Neural crest cell (in vitro differentiated cells): ENCODE data around the gene BTBD9. TPM values are rescaled to one million over a fixed set of nuclear protein-coding genes. Genes with fewer than 3 reads are reported as not detected.

Source experiments
- DNase-seq: peaks from one replicate; pipeline ENCODE4 v3.0.0; 2021; ENCODE audit warnings: low read depth, mixed read lengths, low spot score
- H3K27ac Mint-ChIP-seq: one replicate; pipeline ENCODE4 v1.8.0; 2021; ENCODE audit warnings: mild to moderate bottlenecking, mixed read lengths; ENCODE audit not compliant: unreplicated experiment
- H3K27me3 Mint-ChIP-seq: 2 replicates; pipeline ENCODE4 v1.8.0; 2021; ENCODE audit warnings: low read depth, mild to moderate bottlenecking, mixed read lengths
- H3K36me3 Mint-ChIP-seq: 2 replicates; pipeline ENCODE4 v1.8.0; 2021; ENCODE audit warnings: low read depth, mild to moderate bottlenecking, mixed read lengths
- H3K4me1 Mint-ChIP-seq: 2 replicates; pipeline ENCODE4 v1.8.0; 2021; ENCODE audit warnings: mixed read lengths
- H3K4me3 Mint-ChIP-seq: one replicate; pipeline ENCODE4 v1.8.0; 2021; ENCODE audit warnings: mild to moderate bottlenecking, mixed read lengths
- H3K9me3 Mint-ChIP-seq: 2 replicates; pipeline ENCODE4 v1.8.0; 2021; ENCODE audit warnings: mixed read lengths
- CTCF ChIP-seq: fragments of 200-600 bp; sonication (generic); conservative IDR thresholded peaks from 2 replicates; pipeline ENCODE4 v1.5.0; 2021; ENCODE audit warnings: antibody characterized with exemption, mild to moderate bottlenecking
- total RNA-seq: library from RNA; stranded (reverse); gene quantifications from 2 replicates; pipeline ENCODE4 v1.2.1, GENCODE V29; 2021

BTBD9 gene
- total RNA-seq, 1 donor from 2014 or later: 18.0 TPM

GRCh38 chr6:38170666-38171355 is 468.9 kb downstream of the BTBD9 start:
- Mint-ChIP-seq H3K4me1 (peaks cover 16% of the 10 kb centered on the region), H3K4me3 (peak overlapping the region; percentile 15), H3K27me3 (no peaks in the 10 kb centered on the region), H3K27ac (peak overlapping the region; percentile 81), H3K36me3 (peaks cover 2% of the 10 kb centered on the region), H3K9me3 (no peaks in the 10 kb centered on the region)
- TF ChIP-seq CTCF: no peak
- no peak for DNase-seq

- TF ChIP-seq CTCF: no peak
- no peaks in the 10 kb centered on the region for H3K27me3 Mint-ChIP-seq
- no peaks in the 10 kb centered on the region for H3K9me3 Mint-ChIP-seq
- H3K4me3 Mint-ChIP-seq: no peak overlapping the region
- peaks cover 20% of the 10 kb centered on the region for H3K4me1 Mint-ChIP-seq
- no peak for DNase-seq
- H3K36me3 Mint-ChIP-seq: peaks cover 2% of the 10 kb centered on the region
- H3K27ac Mint-ChIP-seq: peak overlapping the region; percentile 81
These were observed 469.7 kb downstream of the BTBD9 start for GRCh38 chr6:38169977-38170526.

- no peak overlapping the region for H3K27ac Mint-ChIP-seq
- H3K36me3 Mint-ChIP-seq: peaks cover 2% of the 10 kb centered on the region
- peak; percentile 38 for TF ChIP-seq CTCF
- H3K4me1 Mint-ChIP-seq: peaks cover 20% of the 10 kb centered on the region
- DNase-seq: no peak
- H3K9me3 Mint-ChIP-seq: no peaks in the 10 kb centered on the region
- no peaks in the 10 kb centered on the region for H3K27me3 Mint-ChIP-seq
- no peak overlapping the region for H3K4me3 Mint-ChIP-seq
These were observed 470.3 kb downstream of the BTBD9 start for GRCh38 chr6:38169221-38169976.

GRCh38 chr6:38168699-38169098 is 471.0 kb downstream of the BTBD9 start:
- no peak for TF ChIP-seq CTCF
- no peak overlapping the region for H3K4me3 Mint-ChIP-seq
- H3K9me3 Mint-ChIP-seq: no peaks in the 10 kb centered on the region
- no peak overlapping the region for H3K27ac Mint-ChIP-seq
- no peaks in the 10 kb centered on the region for H3K27me3 Mint-ChIP-seq
- no peaks in the 10 kb centered on the region for H3K36me3 Mint-ChIP-seq
- DNase-seq: no peak
- H3K4me1 Mint-ChIP-seq: peaks cover 20% of the 10 kb centered on the region

- H3K4me1 Mint-ChIP-seq: peaks cover 20% of the 10 kb centered on the region
- no peak for TF ChIP-seq CTCF
- no peaks in the 10 kb centered on the region for H3K36me3 Mint-ChIP-seq
- no peak for DNase-seq
- H3K27ac Mint-ChIP-seq: no peak overlapping the region
- no peaks in the 10 kb centered on the region for H3K9me3 Mint-ChIP-seq
- H3K4me3 Mint-ChIP-seq: no peak overlapping the region
- H3K27me3 Mint-ChIP-seq: no peaks in the 10 kb centered on the region
These were observed 471.6 kb downstream of the BTBD9 start for GRCh38 chr6:38168126-38168525.
